ENCODE measurements around the gene ZNF521. TPM values are rescaled to one million over a fixed set of nuclear protein-coding genes. Genes with fewer than 3 reads are reported as not detected.
A peak's percentile ranks its signal among the peaks of the same experiment; 100 is the strongest.

The ZNF521 gene
- total RNA-seq, 1 experiment from 2014 or later = not detected

GRCh38 chr18:25234322-25234639 lies 117.7 kb downstream of the ZNF521 start:
- DNase-seq (ENCODE audit: unreplicated experiment) = no peak
- no peaks in the 10 kb centered on the region for H3K36me3 Mint-ChIP-seq (ENCODE audit: insufficient read depth, unreplicated experiment)
- no peak overlapping the region for H3K4me3 Mint-ChIP-seq (ENCODE audit: unreplicated experiment)
- ChIA-PET CTCF (no interaction called here), POLR2A (no interaction called here)
- H3K27ac Mint-ChIP-seq (ENCODE audit: low read depth, unreplicated experiment) = no peak overlapping the region
- no peaks in the 10 kb centered on the region for H3K9me3 Mint-ChIP-seq (ENCODE audit: unreplicated experiment)
- H3K4me1 Mint-ChIP-seq (ENCODE audit: insufficient read depth, unreplicated experiment) = no peaks in the 10 kb centered on the region
- no peaks in the 10 kb centered on the region for H3K27me3 Mint-ChIP-seq (ENCODE audit: insufficient read depth, unreplicated experiment)
- TF ChIP-seq, protein P1, sequence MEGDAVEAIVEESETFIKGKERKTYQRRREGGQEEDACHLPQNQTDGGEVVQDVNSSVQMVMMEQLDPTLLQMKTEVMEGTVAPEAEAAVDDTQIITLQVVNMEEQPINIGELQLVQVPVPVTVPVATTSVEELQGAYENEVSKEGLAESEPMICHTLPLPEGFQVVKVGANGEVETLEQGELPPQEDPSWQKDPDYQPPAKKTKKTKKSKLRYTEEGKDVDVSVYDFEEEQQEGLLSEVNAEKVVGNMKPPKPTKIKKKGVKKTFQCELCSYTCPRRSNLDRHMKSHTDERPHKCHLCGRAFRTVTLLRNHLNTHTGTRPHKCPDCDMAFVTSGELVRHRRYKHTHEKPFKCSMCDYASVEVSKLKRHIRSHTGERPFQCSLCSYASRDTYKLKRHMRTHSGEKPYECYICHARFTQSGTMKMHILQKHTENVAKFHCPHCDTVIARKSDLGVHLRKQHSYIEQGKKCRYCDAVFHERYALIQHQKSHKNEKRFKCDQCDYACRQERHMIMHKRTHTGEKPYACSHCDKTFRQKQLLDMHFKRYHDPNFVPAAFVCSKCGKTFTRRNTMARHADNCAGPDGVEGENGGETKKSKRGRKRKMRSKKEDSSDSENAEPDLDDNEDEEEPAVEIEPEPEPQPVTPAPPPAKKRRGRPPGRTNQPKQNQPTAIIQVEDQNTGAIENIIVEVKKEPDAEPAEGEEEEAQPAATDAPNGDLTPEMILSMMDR (IDR thresholded peaks at IDR 0.05; ENCODE audit: unreplicated experiment) = no peak
- no TSS peak for BruUV-seq (replicated peaks)
- intact Hi-C loops (cut with micrococcal nuclease) = no loop called here

- Mint-ChIP-seq H3K36me3 (ENCODE audit: insufficient read depth, unreplicated experiment) (no peaks in the 10 kb centered on the region), H3K27me3 (ENCODE audit: insufficient read depth, unreplicated experiment) (no peaks in the 10 kb centered on the region), H3K9me3 (ENCODE audit: unreplicated experiment) (no peaks in the 10 kb centered on the region), H3K4me1 (ENCODE audit: insufficient read depth, unreplicated experiment) (no peaks in the 10 kb centered on the region), H3K4me3 (ENCODE audit: unreplicated experiment) (no peak overlapping the region), H3K27ac (ENCODE audit: low read depth, unreplicated experiment) (no peak overlapping the region)
- ChIA-PET CTCF (interaction anchor here (0.6 kb wide), 1 partner anchor 616 kb away, joined by 5 read pairs; no protein-coding TSS in a partner anchor), POLR2A (no interaction called here)
- no peak for DNase-seq (ENCODE audit: unreplicated experiment)
- TF ChIP-seq, protein P1 (IDR thresholded peaks at IDR 0.05; ENCODE audit: unreplicated experiment) = no peak
- intact Hi-C loops (cut with micrococcal nuclease) = no loop called here
- BruUV-seq (replicated peaks) = no TSS peak
Observed at GRCh38 chr18:25233528-25234321, 118.2 kb downstream of the ZNF521 start.

DNA sequence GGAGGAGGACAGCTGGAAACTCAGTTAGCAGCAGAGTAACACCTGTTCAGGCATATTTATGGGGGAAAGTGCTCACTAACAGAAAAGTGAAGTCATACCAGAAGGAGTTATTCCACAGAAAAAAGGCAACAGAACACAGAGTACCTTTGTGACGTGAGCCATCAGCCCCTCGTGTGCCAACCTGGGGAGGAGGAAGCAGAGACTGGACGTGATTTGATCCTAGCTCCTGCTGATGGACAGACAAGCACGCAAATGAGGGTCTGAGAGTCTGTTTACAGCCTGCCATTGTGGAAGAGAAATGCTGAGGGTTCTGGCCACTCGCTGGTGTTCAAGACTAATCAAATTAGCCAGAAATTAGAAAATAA lies 120.7 kb downstream of the ZNF521 start:
- TF ChIP-seq, protein P1 (IDR thresholded peaks at IDR 0.05; ENCODE audit: unreplicated experiment) = no peak
- H3K4me1 Mint-ChIP-seq (ENCODE audit: insufficient read depth, unreplicated experiment) = no peaks in the 10 kb centered on the region
- H3K27ac Mint-ChIP-seq (ENCODE audit: low read depth, unreplicated experiment) = no peak overlapping the region
- H3K9me3 Mint-ChIP-seq (ENCODE audit: unreplicated experiment) = no peaks in the 10 kb centered on the region
- no peak overlapping the region for H3K4me3 Mint-ChIP-seq (ENCODE audit: unreplicated experiment)
- H3K36me3 Mint-ChIP-seq (ENCODE audit: insufficient read depth, unreplicated experiment) = no peaks in the 10 kb centered on the region
- intact Hi-C loops (cut with micrococcal nuclease) = no loop called here
- ChIA-PET CTCF (no interaction called here), POLR2A (no interaction called here)
- no peak for DNase-seq (ENCODE audit: unreplicated experiment)
- H3K27me3 Mint-ChIP-seq (ENCODE audit: insufficient read depth, unreplicated experiment) = no peaks in the 10 kb centered on the region
- BruUV-seq (replicated peaks) = no TSS peak

GRCh38 chr18:25230658-25231326 lies 121.2 kb downstream of the ZNF521 start:
- Mint-ChIP-seq H3K27me3 (ENCODE audit: insufficient read depth, unreplicated experiment) (no peaks in the 10 kb centered on the region), H3K4me1 (ENCODE audit: insufficient read depth, unreplicated experiment) (no peaks in the 10 kb centered on the region), H3K27ac (ENCODE audit: low read depth, unreplicated experiment) (no peak overlapping the region), H3K4me3 (ENCODE audit: unreplicated experiment) (no peak overlapping the region), H3K36me3 (ENCODE audit: insufficient read depth, unreplicated experiment) (no peaks in the 10 kb centered on the region), H3K9me3 (ENCODE audit: unreplicated experiment) (no peaks in the 10 kb centered on the region)
- CTCF ChIA-PET = no interaction called here
- TF ChIP-seq, protein P1 (IDR thresholded peaks at IDR 0.05; ENCODE audit: unreplicated experiment) = no peak
- POLR2A ChIA-PET = no interaction called here
- DNase-seq (ENCODE audit: unreplicated experiment) = peak; percentile 5
- BruUV-seq (replicated peaks) = no TSS peak
- intact Hi-C loops (cut with micrococcal nuclease) = no loop called here

All from MCF 10A (cell line).